ENCODE results near the gene TMEFF2.

TMEFF2 gene

GRCh38 chr2:192068966-192069365 is 125.8 kb downstream of the TMEFF2 start:
- Histone ChIP-seq H3K36me3 (ENCODE audit: insufficient read depth, insufficient read length, low read length) (no peaks in the 10 kb centered on the region), H3K9ac (ENCODE audit: insufficient read length, low read depth) (no peak overlapping the region), H3K4me3 (ENCODE audit: insufficient read length, low read depth) (no peak overlapping the region), H3K9me3 (ENCODE audit: insufficient read depth, low read length) (no peaks in the 10 kb centered on the region), H3K27me3 (ENCODE audit: insufficient read depth, insufficient read length) (no peaks in the 10 kb centered on the region), H3K4me1 (ENCODE audit: insufficient read depth, insufficient read length) (no peaks in the 10 kb centered on the region)
- no peak for TF ChIP-seq ZNF274 (IDR thresholded peaks at IDR 0.05; ENCODE audit: low read depth, low read length)
- TF ChIP-seq SUZ12 (IDR thresholded peaks at IDR 0.05; ENCODE audit: extremely low read depth, insufficient read depth, insufficient read length) = no peak
- no peak for DNase-seq (ENCODE audit: low read depth, low spot score)

- Histone ChIP-seq H3K36me3 (ENCODE audit: insufficient read depth, insufficient read length, low read length) (no peaks in the 10 kb centered on the region), H3K4me3 (ENCODE audit: insufficient read length, low read depth) (no peak overlapping the region), H3K9ac (ENCODE audit: insufficient read length, low read depth) (no peak overlapping the region), H3K9me3 (ENCODE audit: insufficient read depth, low read length) (no peaks in the 10 kb centered on the region), H3K27me3 (ENCODE audit: insufficient read depth, insufficient read length) (no peaks in the 10 kb centered on the region), H3K4me1 (ENCODE audit: insufficient read depth, insufficient read length) (no peaks in the 10 kb centered on the region)
- DNase-seq (ENCODE audit: low read depth, low spot score) = no peak
- TF ChIP-seq SUZ12 (IDR thresholded peaks at IDR 0.05; ENCODE audit: extremely low read depth, insufficient read depth, insufficient read length) (no peak), ZNF274 (IDR thresholded peaks at IDR 0.05; ENCODE audit: low read depth, low read length) (no peak), YY1 (IDR thresholded peaks at IDR 0.05; ENCODE audit: insufficient read depth, insufficient read length) (no peak)
Measured at GRCh38 chr2:192067631-192068030, 127.1 kb downstream of the TMEFF2 start.

- H3K36me3 ChIP-seq (ENCODE audit: insufficient read depth, insufficient read length, low read length) = no peaks in the 10 kb centered on the region
- no peak overlapping the region for H3K4me3 ChIP-seq (ENCODE audit: insufficient read length, low read depth)
- H3K9me3 ChIP-seq (ENCODE audit: insufficient read depth, low read length) = no peaks in the 10 kb centered on the region
- no peaks in the 10 kb centered on the region for H3K4me1 ChIP-seq (ENCODE audit: insufficient read depth, insufficient read length)
- H3K27me3 ChIP-seq (ENCODE audit: insufficient read depth, insufficient read length) = no peaks in the 10 kb centered on the region
- DNase-seq (ENCODE audit: low read depth, low spot score) = no peak
- no peak overlapping the region for H3K9ac ChIP-seq (ENCODE audit: insufficient read length, low read depth)
- TF ChIP-seq ZNF274 (IDR thresholded peaks at IDR 0.05; ENCODE audit: low read depth, low read length) (no peak), SUZ12 (IDR thresholded peaks at IDR 0.05; ENCODE audit: extremely low read depth, insufficient read depth, insufficient read length) (no peak), YY1 (IDR thresholded peaks at IDR 0.05; ENCODE audit: insufficient read depth, insufficient read length) (no peak)
Measured at GRCh38 chr2:192064459-192064858, 130.3 kb downstream of the TMEFF2 start.

GRCh38 chr2:192060161-192060560 is 134.6 kb downstream of the TMEFF2 start:
- TF ChIP-seq SUZ12 (IDR thresholded peaks at IDR 0.05; ENCODE audit: extremely low read depth, insufficient read depth, insufficient read length) = no peak
- TF ChIP-seq YY1 (IDR thresholded peaks at IDR 0.05; ENCODE audit: insufficient read depth, insufficient read length) = no peak

GRCh38 chr2:192059266-192059665 is 135.5 kb downstream of the TMEFF2 start:
- H3K27me3 ChIP-seq (ENCODE audit: insufficient read depth, insufficient read length) = no peaks in the 10 kb centered on the region
- no peaks in the 10 kb centered on the region for H3K36me3 ChIP-seq (ENCODE audit: insufficient read depth, insufficient read length, low read length)
- no peak for DNase-seq (ENCODE audit: low read depth, low spot score)
- H3K4me3 ChIP-seq (ENCODE audit: insufficient read length, low read depth) = no peak overlapping the region
- no peak overlapping the region for H3K9ac ChIP-seq (ENCODE audit: insufficient read length, low read depth)
- H3K4me1 ChIP-seq (ENCODE audit: insufficient read depth, insufficient read length) = no peaks in the 10 kb centered on the region
- TF ChIP-seq SUZ12 (IDR thresholded peaks at IDR 0.05; ENCODE audit: extremely low read depth, insufficient read depth, insufficient read length) = no peak
- no peak for TF ChIP-seq ZNF274 (IDR thresholded peaks at IDR 0.05; ENCODE audit: low read depth, low read length)
- no peak for TF ChIP-seq YY1 (IDR thresholded peaks at IDR 0.05; ENCODE audit: insufficient read depth, insufficient read length)
- H3K9me3 ChIP-seq (ENCODE audit: insufficient read depth, low read length) = no peaks in the 10 kb centered on the region

More at GRCh38 chr2:192060161-192060560, 134.6 kb downstream of the TMEFF2 start:
- Histone ChIP-seq H3K9ac (ENCODE audit: insufficient read length, low read depth) (no peak overlapping the region), H3K4me1 (ENCODE audit: insufficient read depth, insufficient read length) (no peaks in the 10 kb centered on the region), H3K36me3 (ENCODE audit: insufficient read depth, insufficient read length, low read length) (no peaks in the 10 kb centered on the region), H3K4me3 (ENCODE audit: insufficient read length, low read depth) (no peak overlapping the region), H3K9me3 (ENCODE audit: insufficient read depth, low read length) (no peaks in the 10 kb centered on the region), H3K27me3 (ENCODE audit: insufficient read depth, insufficient read length) (no peaks in the 10 kb centered on the region)
- no peak for DNase-seq (ENCODE audit: low read depth, low spot score)

- Histone ChIP-seq H3K4me3 (ENCODE audit: insufficient read length, low read depth) (no peak overlapping the region), H3K36me3 (ENCODE audit: insufficient read depth, insufficient read length, low read length) (no peaks in the 10 kb centered on the region), H3K9ac (ENCODE audit: insufficient read length, low read depth) (no peak overlapping the region), H3K9me3 (ENCODE audit: insufficient read depth, low read length) (no peaks in the 10 kb centered on the region), H3K27me3 (ENCODE audit: insufficient read depth, insufficient read length) (no peaks in the 10 kb centered on the region), H3K4me1 (ENCODE audit: insufficient read depth, insufficient read length) (no peaks in the 10 kb centered on the region)
- no peak for DNase-seq (ENCODE audit: low read depth, low spot score)
- TF ChIP-seq SUZ12 (IDR thresholded peaks at IDR 0.05; ENCODE audit: extremely low read depth, insufficient read depth, insufficient read length) = no peak
- TF ChIP-seq YY1 (IDR thresholded peaks at IDR 0.05; ENCODE audit: insufficient read depth, insufficient read length) = no peak
- TF ChIP-seq ZNF274 (IDR thresholded peaks at IDR 0.05; ENCODE audit: low read depth, low read length) = no peak
Measured at GRCh38 chr2:192053921-192054320, 140.8 kb downstream of the TMEFF2 start.

GRCh38 chr2:192051533-192051932 is 143.2 kb downstream of the TMEFF2 start:
- no peak for DNase-seq (ENCODE audit: low read depth, low spot score)
- Histone ChIP-seq H3K36me3 (ENCODE audit: insufficient read depth, insufficient read length, low read length) (no peaks in the 10 kb centered on the region), H3K4me1 (ENCODE audit: insufficient read depth, insufficient read length) (no peaks in the 10 kb centered on the region), H3K27me3 (ENCODE audit: insufficient read depth, insufficient read length) (no peaks in the 10 kb centered on the region), H3K4me3 (ENCODE audit: insufficient read length, low read depth) (no peak overlapping the region), H3K9me3 (ENCODE audit: insufficient read depth, low read length) (no peaks in the 10 kb centered on the region), H3K9ac (ENCODE audit: insufficient read length, low read depth) (no peak overlapping the region)
- TF ChIP-seq YY1 (IDR thresholded peaks at IDR 0.05; ENCODE audit: insufficient read depth, insufficient read length) (no peak), SUZ12 (IDR thresholded peaks at IDR 0.05; ENCODE audit: extremely low read depth, insufficient read depth, insufficient read length) (no peak), ZNF274 (IDR thresholded peaks at IDR 0.05; ENCODE audit: low read depth, low read length) (no peak)

- Histone ChIP-seq H3K9me3 (ENCODE audit: insufficient read depth, low read length) (no peaks in the 10 kb centered on the region), H3K27me3 (ENCODE audit: insufficient read depth, insufficient read length) (no peaks in the 10 kb centered on the region), H3K36me3 (ENCODE audit: insufficient read depth, insufficient read length, low read length) (no peaks in the 10 kb centered on the region), H3K4me1 (ENCODE audit: insufficient read depth, insufficient read length) (no peaks in the 10 kb centered on the region), H3K9ac (ENCODE audit: insufficient read length, low read depth) (no peak overlapping the region), H3K4me3 (ENCODE audit: insufficient read length, low read depth) (no peak overlapping the region)
- TF ChIP-seq YY1 (IDR thresholded peaks at IDR 0.05; ENCODE audit: insufficient read depth, insufficient read length) (no peak), ZNF274 (IDR thresholded peaks at IDR 0.05; ENCODE audit: low read depth, low read length) (no peak), SUZ12 (IDR thresholded peaks at IDR 0.05; ENCODE audit: extremely low read depth, insufficient read depth, insufficient read length) (no peak)
- no peak for DNase-seq (ENCODE audit: low read depth, low spot score)
Measured at GRCh38 chr2:192049362-192049761, 145.4 kb downstream of the TMEFF2 start.

Data from NT2/D1 (cell line).